ENCODE results near the gene PBOV1. TPM values are rescaled to one million over a fixed set of nuclear protein-coding genes. Genes with fewer than 3 reads are reported as not detected.

PBOV1 gene
- total RNA-seq, 4 donors from 2014 or later: not detected

DNA sequence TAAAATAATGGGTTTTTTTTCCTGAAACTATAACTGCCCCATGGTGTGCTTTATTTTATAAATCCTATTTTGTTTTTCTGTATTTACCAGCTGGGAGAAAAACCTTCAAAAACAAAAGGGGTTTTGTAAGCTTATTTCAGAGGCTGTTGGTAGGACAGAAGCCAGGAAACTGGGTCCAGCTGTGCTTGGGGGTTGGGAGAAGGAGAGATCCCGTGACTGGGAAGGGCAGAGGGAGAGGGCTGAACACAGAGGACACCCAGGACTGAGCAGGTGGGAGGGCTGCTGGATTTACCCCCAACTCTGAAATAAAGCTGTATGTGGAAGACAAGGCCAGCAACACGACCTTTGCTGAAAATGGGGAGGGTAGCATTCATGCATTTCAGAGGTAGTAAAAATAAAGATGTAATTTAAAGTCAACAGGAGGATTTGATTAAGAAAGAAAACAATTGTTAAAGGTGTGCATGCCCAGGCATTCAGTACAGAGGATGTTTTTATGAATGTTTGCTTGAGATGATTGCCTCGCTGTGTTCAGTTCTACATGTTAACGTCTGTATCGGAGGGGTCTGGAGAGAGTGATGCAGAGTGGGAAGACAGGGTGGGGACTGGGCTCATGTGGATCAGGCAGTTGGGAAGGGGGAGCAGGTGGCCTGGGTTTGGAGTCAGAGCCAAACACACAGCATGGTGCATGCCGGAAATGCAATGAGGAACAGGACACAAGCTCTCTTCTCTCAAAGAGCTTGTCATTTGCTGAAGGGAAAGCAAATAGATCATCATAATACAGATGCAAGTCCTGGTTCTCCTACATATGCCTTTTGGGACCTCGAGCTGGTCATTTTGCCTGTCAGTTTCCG lies 35.1 kb downstream of the PBOV1 start:
- no peak for TF ChIP-seq POLR2A (IDR thresholded peaks at IDR 0.05)
- TF ChIP-seq, protein P1, sequence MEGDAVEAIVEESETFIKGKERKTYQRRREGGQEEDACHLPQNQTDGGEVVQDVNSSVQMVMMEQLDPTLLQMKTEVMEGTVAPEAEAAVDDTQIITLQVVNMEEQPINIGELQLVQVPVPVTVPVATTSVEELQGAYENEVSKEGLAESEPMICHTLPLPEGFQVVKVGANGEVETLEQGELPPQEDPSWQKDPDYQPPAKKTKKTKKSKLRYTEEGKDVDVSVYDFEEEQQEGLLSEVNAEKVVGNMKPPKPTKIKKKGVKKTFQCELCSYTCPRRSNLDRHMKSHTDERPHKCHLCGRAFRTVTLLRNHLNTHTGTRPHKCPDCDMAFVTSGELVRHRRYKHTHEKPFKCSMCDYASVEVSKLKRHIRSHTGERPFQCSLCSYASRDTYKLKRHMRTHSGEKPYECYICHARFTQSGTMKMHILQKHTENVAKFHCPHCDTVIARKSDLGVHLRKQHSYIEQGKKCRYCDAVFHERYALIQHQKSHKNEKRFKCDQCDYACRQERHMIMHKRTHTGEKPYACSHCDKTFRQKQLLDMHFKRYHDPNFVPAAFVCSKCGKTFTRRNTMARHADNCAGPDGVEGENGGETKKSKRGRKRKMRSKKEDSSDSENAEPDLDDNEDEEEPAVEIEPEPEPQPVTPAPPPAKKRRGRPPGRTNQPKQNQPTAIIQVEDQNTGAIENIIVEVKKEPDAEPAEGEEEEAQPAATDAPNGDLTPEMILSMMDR (IDR thresholded peaks at IDR 0.05): no peak
- no peak overlapping the region for H3K27ac ChIP-seq

DNA sequence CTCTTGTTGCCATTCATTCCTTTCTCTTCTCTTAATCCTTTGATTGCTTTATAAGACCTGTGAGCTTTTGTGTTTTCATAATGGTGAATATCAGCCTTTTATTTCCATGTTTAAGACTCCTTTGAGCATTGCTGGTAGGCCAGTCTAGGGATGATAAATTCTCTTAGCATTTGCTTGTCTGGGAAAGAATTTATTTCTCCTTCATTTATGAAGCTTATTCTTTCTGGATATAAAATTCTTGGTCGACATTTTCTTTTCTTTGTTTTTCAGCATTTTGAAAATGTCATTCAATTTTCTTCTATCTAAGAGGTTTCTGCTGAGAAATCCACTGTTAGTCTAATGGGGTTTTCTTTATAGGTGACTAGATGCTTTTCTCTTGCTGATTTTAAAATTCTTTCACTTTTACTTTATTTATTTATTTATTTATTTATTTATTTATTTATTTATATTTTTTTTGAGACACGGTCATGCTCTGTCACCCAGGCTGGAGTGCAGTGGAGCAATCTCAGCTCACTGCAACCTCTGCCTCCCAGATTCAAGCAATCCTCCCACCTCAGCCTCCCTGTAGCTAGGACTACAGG lies 41.5 kb downstream of the PBOV1 start:
- Histone ChIP-seq H3K27ac (no peak overlapping the region), H3K36me3 (no peaks in the 10 kb centered on the region), H3K4me3 (replicated peaks in 1 of 3) (no peak overlapping the region), H3K27me3 (no peaks in the 10 kb centered on the region), H3K4me1 (no peaks in the 10 kb centered on the region), H3K9me3 (no peaks in the 10 kb centered on the region)
- DNase-seq: no peak
- intact Hi-C loops (cut with DNase I): no loop called here
- WGBS, 2 donors: 94 to 99% methylated on average over 2 of the region's 2 CpGs
- TF ChIP-seq, protein P1 (IDR thresholded peaks at IDR 0.05): no peak
- no peak for TF ChIP-seq POLR2A (IDR thresholded peaks at IDR 0.05)

More for the DNA sequence above, 35.1 kb downstream of the PBOV1 start:
- DNase-seq: no peak
- intact Hi-C loops (cut with DNase I): no loop called here
- no peaks in the 10 kb centered on the region for H3K36me3 ChIP-seq
- WGBS, 2 donors: 78 to 82% methylated on average over 8 of the region's 8 CpGs
- no peak overlapping the region for H3K4me3 ChIP-seq (replicated peaks in 1 of 3)
- H3K9me3 ChIP-seq: no peaks in the 10 kb centered on the region
- no peaks in the 10 kb centered on the region for H3K4me1 ChIP-seq
- no peaks in the 10 kb centered on the region for H3K27me3 ChIP-seq

DNA sequence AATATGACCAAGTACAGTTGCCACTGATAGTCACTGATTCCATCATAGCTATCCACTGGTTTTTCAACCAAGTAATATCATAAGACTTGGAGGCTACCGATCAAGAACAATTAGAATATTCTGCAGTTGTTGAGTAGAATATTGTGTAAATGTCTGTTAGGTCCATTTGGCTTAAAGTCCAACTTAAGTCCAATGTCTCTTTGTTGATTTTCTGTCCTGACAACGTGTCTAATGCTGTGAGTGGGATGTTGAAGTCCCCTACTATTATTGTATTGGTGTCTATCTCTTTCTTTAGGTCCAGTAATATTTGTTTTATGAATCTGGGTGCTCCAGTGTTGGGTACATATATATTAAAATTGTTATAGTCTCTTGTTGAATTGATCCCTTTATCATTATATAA lies 42.7 kb downstream of the PBOV1 start:
- H3K4me1 ChIP-seq: no peaks in the 10 kb centered on the region
- H3K27ac ChIP-seq: no peak overlapping the region
- 95 to 97% methylated on average over 2 of the region's 2 CpGs for WGBS, 2 donors
- no peaks in the 10 kb centered on the region for H3K36me3 ChIP-seq
- H3K4me3 ChIP-seq (replicated peaks in 1 of 3): no peak overlapping the region
- H3K27me3 ChIP-seq: no peaks in the 10 kb centered on the region
- no peaks in the 10 kb centered on the region for H3K9me3 ChIP-seq
- DNase-seq: no peak
- TF ChIP-seq POLR2A (IDR thresholded peaks at IDR 0.05): no peak
- TF ChIP-seq, protein P1 (IDR thresholded peaks at IDR 0.05): no peak
- intact Hi-C loops (cut with DNase I): no loop called here

Other genes starting within 250 kb of the PBOV1 start
- 10 to 100 TPM; 26.4 to 47.8 (median 31.2) TPM for gene PERP, start 111.1 kb downstream of the PBOV1 start, total RNA-seq
- gene ARFGEF3, start 56.6 kb downstream of the PBOV1 start, total RNA-seq: 1 to 10 TPM; 2.4 to 7.2 (median 4.4) TPM
- gene SMIM28, start 159.4 kb upstream of the PBOV1 start, total RNA-seq: not detected
- gene HEBP2, start 185.7 kb upstream of the PBOV1 start, total RNA-seq: 10 to 100 TPM; 37.0 to 80.0 (median 58.0) TPM

Measured in thyroid gland (tissue), 4 donors.